ENCODE data around the gene UHRF1. TPM values are rescaled to one million over a fixed set of nuclear protein-coding genes. Genes with fewer than 3 reads are reported as not detected.

Gene UHRF1
- total and polyA plus RNA-seq, 2 of the 13 experiments (the other 11 are each of a cell fraction or from before 2014, with no cell fraction given) = 6.8 to 78.4 TPM

DNA sequence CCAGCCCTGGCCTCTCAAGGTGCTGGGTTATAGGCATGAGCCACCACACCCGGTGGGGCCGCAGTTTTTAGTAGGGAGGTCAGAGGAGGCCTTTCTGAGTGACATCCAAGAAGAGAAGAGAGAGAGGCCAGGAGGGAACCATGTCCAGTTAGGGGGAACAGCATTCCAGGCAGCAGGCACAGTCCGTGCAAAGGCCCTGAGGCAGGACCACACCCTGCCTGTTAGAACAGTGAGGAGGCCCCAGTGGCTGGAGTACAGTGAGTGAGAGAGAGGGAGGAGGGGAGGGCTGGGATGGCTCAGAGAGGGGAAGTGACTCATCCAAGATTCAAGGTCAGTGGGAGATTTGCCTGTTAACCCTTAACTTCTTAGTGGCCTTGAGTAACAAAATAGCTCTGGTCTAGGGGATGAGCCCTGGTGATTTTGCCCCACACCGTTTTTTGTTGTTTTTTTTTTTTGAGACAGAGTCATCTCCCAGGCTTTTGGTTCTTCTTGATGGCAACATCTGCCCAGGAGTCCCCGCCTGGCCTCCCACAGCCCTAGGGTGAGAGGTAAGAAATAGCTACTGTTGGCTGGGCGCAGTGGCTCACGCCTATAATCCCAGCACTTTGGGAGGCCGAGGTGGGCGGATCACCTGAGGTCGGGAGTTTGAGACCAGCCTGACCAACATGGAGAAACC lies 39.1 kb upstream of the UHRF1 start (continued):
- TF ChIP-seq, protein P1, sequence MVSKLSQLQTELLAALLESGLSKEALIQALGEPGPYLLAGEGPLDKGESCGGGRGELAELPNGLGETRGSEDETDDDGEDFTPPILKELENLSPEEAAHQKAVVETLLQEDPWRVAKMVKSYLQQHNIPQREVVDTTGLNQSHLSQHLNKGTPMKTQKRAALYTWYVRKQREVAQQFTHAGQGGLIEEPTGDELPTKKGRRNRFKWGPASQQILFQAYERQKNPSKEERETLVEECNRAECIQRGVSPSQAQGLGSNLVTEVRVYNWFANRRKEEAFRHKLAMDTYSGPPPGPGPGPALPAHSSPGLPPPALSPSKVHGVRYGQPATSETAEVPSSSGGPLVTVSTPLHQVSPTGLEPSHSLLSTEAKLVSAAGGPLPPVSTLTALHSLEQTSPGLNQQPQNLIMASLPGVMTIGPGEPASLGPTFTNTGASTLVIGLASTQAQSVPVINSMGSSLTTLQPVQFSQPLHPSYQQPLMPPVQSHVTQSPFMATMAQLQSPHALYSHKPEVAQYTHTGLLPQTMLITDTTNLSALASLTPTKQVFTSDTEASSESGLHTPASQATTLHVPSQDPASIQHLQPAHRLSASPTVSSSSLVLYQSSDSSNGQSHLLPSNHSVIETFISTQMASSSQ (IDR thresholded peaks at IDR 0.05; ENCODE audit: low read depth) = peak; percentile 59; the same call in 1 of the 2 replicates
- TF ChIP-seq, protein P1 (CRISPR knock-in tag; IDR thresholded peaks at IDR 0.05; ENCODE audit: borderline replicate concordance) = peak; percentile 58; the same call in 1 of the 2 replicates
- TF ChIP-seq ZNF207 (IDR thresholded peaks at IDR 0.05; ENCODE audit: borderline replicate concordance) (no peak), ZBTB34 (CRISPR knock-in tag; IDR thresholded peaks at IDR 0.05) (no peak), ZNF33B (CRISPR knock-in tag; IDR thresholded peaks at IDR 0.05) (no peak), ZNF510 (CRISPR knock-in tag; IDR thresholded peaks at IDR 0.05; ENCODE audit: low read depth) (no peak), ZKSCAN5 (CRISPR knock-in tag; IDR thresholded peaks at IDR 0.05) (no peak), SMC3 (IDR thresholded peaks at IDR 0.05; ENCODE audit: low read length) (0 out of 2 replicates have a peak, but pooled peaks have one; percentile 14), HOXA7 (CRISPR knock-in tag; IDR thresholded peaks at IDR 0.05) (no peak), CENPBD1 (CRISPR knock-in tag; IDR thresholded peaks at IDR 0.05; ENCODE audit: borderline replicate concordance, low read depth) (no peak), ZNF33A (CRISPR knock-in tag; IDR thresholded peaks at IDR 0.05; ENCODE audit: borderline replicate concordance) (no peak), MZF1 (CRISPR knock-in tag; IDR thresholded peaks at IDR 0.05; ENCODE audit: borderline replicate concordance) (peak; percentile 90; the same call in 1 of the 2 replicates), ZNF24 (IDR thresholded peaks at IDR 0.05) (peak; percentile 84), ATF7 (IDR thresholded peaks at IDR 0.05) (0 out of 2 replicates have a peak, but pooled peaks have one; percentile 18), ATF7 (CRISPR knock-in tag; IDR thresholded peaks at IDR 0.05) (peak; percentile 73; the same call in 1 of the 2 replicates), ZNF441 (CRISPR knock-in tag; IDR thresholded peaks at IDR 0.05; ENCODE audit: borderline replicate concordance) (peak; percentile 75; the same call in 1 of the 2 replicates)
- TF ChIP-seq, protein P2, sequence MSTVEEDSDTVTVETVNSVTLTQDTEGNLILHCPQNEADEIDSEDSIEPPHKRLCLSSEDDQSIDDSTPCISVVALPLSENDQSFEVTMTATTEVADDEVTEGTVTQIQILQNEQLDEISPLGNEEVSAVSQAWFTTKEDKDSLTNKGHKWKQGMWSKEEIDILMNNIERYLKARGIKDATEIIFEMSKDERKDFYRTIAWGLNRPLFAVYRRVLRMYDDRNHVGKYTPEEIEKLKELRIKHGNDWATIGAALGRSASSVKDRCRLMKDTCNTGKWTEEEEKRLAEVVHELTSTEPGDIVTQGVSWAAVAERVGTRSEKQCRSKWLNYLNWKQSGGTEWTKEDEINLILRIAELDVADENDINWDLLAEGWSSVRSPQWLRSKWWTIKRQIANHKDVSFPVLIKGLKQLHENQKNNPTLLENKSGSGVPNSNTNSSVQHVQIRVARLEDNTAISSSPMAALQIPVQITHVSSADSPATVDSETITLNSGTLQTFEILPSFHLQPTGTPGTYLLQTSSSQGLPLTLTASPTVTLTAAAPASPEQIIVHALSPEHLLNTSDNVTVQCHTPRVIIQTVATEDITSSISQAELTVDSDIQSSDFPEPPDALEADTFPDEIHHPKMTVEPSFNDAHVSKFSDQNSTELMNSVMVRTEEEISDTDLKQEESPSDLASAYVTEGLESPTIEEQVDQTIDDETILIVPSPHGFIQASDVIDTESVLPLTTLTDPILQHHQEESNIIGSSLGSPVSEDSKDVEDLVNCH (CRISPR knock-in tag; IDR thresholded peaks at IDR 0.05) = no peak
- TF ChIP-seq, protein P3, sequence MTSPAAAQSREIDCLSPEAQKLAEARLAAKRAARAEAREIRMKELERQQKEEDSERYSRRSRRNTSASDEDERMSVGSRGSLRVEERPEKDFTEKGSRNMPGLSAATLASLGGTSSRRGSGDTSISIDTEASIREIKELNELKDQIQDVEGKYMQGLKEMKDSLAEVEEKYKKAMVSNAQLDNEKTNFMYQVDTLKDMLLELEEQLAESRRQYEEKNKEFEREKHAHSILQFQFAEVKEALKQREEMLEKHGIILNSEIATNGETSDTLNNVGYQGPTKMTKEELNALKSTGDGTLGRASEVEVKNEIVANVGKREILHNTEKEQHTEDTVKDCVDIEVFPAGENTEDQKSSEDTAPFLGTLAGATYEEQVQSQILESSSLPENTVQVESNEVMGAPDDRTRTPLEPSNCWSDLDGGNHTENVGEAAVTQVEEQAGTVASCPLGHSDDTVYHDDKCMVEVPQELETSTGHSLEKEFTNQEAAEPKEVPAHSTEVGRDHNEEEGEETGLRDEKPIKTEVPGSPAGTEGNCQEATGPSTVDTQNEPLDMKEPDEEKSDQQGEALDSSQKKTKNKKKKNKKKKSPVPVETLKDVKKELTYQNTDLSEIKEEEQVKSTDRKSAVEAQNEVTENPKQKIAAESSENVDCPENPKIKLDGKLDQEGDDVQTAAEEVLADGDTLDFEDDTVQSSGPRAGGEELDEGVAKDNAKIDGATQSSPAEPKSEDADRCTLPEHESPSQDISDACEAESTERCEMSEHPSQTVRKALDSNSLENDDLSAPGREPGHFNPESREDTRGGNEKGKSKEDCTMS (CRISPR knock-in tag; conservative IDR thresholded peaks at IDR 0.05) = no peak
